Measurements from ENCODE around the gene DCDC2B. TPM values are rescaled to one million over a fixed set of nuclear protein-coding genes. Genes with fewer than 3 reads are reported as not detected.

Gene DCDC2B
- total RNA-seq, 1 experiment from 2014 or later: not detected

DNA sequence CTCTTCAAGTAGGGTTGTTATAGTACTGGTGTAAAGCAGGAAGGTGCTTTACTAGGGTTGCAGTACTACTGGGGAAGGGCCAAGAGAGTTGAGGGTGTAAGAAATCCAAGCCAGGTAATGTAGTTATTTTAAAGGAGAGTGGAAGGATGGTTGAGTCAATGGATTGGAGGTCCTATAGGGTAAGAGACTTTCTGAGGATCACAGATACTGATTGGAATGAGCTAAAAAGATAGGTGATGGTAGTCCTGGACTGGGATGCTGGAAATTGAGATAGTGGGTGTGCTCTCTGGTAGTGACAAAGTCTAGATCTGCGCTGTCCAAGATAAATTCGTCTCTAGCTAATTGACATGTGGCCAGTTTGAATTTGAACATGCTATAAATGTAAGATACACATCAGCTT is 22.4 kb upstream of the DCDC2B start:
- no peak overlapping the region for H3K4me3 Mint-ChIP-seq
- peak overlapping the region; percentile 64; the same call in 1 of the 2 replicates for H3K27ac Mint-ChIP-seq
- ChIA-PET CTCF (no interaction called here), POLR2A (no interaction called here)
- peaks cover 75% of the 10 kb centered on the region for H3K36me3 Mint-ChIP-seq
- peaks cover 2% of the 10 kb centered on the region for H3K4me1 Mint-ChIP-seq
- no peaks in the 10 kb centered on the region for H3K9me3 Mint-ChIP-seq
- ATAC-seq (no peak), DNase-seq (ENCODE audit: low spot score) (no peak)
- TF ChIP-seq, protein P1, sequence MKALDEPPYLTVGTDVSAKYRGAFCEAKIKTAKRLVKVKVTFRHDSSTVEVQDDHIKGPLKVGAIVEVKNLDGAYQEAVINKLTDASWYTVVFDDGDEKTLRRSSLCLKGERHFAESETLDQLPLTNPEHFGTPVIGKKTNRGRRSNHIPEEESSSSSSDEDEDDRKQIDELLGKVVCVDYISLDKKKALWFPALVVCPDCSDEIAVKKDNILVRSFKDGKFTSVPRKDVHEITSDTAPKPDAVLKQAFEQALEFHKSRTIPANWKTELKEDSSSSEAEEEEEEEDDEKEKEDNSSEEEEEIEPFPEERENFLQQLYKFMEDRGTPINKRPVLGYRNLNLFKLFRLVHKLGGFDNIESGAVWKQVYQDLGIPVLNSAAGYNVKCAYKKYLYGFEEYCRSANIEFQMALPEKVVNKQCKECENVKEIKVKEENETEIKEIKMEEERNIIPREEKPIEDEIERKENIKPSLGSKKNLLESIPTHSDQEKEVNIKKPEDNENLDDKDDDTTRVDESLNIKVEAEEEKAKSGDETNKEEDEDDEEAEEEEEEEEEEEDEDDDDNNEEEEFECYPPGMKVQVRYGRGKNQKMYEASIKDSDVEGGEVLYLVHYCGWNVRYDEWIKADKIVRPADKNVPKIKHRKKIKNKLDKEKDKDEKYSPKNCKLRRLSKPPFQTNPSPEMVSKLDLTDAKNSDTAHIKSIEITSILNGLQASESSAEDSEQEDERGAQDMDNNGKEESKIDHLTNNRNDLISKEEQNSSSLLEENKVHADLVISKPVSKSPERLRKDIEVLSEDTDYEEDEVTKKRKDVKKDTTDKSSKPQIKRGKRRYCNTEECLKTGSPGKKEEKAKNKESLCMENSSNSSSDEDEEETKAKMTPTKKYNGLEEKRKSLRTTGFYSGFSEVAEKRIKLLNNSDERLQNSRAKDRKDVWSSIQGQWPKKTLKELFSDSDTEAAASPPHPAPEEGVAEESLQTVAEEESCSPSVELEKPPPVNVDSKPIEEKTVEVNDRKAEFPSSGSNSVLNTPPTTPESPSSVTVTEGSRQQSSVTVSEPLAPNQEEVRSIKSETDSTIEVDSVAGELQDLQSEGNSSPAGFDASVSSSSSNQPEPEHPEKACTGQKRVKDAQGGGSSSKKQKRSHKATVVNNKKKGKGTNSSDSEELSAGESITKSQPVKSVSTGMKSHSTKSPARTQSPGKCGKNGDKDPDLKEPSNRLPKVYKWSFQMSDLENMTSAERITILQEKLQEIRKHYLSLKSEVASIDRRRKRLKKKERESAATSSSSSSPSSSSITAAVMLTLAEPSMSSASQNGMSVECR (CRISPR knock-in tag; IDR thresholded peaks at IDR 0.05; ENCODE audit: borderline replicate concordance): no peak
- TF ChIP-seq NR2C2 (CRISPR knock-in tag; IDR thresholded peaks at IDR 0.05) (no peak), SOX15 (CRISPR knock-in tag; IDR thresholded peaks at IDR 0.05) (no peak), ZNF671 (CRISPR knock-in tag; IDR thresholded peaks at IDR 0.05) (no peak), KAT7 (CRISPR knock-in tag; IDR thresholded peaks at IDR 0.05; ENCODE audit: borderline replicate concordance) (no peak), TP53 (CRISPR knock-in tag; IDR thresholded peaks at IDR 0.05) (no peak), OVOL2 (CRISPR knock-in tag; IDR thresholded peaks at IDR 0.05; ENCODE audit: borderline replicate concordance) (no peak), FOXK1 (CRISPR knock-in tag; IDR thresholded peaks at IDR 0.05) (no peak), HMGA2 (CRISPR knock-in tag; IDR thresholded peaks at IDR 0.05) (no peak), SMAD3 (CRISPR knock-in tag; IDR thresholded peaks at IDR 0.05; ENCODE audit: borderline replicate concordance) (no peak)
- TF ChIP-seq, protein P2, sequence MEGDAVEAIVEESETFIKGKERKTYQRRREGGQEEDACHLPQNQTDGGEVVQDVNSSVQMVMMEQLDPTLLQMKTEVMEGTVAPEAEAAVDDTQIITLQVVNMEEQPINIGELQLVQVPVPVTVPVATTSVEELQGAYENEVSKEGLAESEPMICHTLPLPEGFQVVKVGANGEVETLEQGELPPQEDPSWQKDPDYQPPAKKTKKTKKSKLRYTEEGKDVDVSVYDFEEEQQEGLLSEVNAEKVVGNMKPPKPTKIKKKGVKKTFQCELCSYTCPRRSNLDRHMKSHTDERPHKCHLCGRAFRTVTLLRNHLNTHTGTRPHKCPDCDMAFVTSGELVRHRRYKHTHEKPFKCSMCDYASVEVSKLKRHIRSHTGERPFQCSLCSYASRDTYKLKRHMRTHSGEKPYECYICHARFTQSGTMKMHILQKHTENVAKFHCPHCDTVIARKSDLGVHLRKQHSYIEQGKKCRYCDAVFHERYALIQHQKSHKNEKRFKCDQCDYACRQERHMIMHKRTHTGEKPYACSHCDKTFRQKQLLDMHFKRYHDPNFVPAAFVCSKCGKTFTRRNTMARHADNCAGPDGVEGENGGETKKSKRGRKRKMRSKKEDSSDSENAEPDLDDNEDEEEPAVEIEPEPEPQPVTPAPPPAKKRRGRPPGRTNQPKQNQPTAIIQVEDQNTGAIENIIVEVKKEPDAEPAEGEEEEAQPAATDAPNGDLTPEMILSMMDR (IDR thresholded peaks at IDR 0.05): no peak
- TF ChIP-seq, protein P3, sequence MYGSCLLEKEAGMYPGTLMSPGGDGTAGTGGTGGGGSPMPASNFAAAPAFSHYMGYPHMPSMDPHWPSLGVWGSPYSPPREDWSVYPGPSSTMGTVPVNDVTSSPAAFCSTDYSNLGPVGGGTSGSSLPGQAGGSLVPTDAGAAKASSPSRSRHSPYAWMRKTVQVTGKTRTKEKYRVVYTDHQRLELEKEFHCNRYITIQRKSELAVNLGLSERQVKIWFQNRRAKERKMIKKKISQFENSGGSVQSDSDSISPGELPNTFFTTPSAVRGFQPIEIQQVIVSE (CRISPR knock-in tag; IDR thresholded peaks at IDR 0.05; ENCODE audit: borderline replicate concordance): no peak
- TF ChIP-seq, protein P4, sequence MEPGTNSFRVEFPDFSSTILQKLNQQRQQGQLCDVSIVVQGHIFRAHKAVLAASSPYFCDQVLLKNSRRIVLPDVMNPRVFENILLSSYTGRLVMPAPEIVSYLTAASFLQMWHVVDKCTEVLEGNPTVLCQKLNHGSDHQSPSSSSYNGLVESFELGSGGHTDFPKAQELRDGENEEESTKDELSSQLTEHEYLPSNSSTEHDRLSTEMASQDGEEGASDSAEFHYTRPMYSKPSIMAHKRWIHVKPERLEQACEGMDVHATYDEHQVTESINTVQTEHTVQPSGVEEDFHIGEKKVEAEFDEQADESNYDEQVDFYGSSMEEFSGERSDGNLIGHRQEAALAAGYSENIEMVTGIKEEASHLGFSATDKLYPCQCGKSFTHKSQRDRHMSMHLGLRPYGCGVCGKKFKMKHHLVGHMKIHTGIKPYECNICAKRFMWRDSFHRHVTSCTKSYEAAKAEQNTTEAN (CRISPR knock-in tag; IDR thresholded peaks at IDR 0.05): no peak
- TF ChIP-seq, protein P5, sequence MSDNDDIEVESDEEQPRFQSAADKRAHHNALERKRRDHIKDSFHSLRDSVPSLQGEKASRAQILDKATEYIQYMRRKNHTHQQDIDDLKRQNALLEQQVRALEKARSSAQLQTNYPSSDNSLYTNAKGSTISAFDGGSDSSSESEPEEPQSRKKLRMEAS (CRISPR knock-in tag; IDR thresholded peaks at IDR 0.05): no peak
- TF ChIP-seq, protein P6, sequence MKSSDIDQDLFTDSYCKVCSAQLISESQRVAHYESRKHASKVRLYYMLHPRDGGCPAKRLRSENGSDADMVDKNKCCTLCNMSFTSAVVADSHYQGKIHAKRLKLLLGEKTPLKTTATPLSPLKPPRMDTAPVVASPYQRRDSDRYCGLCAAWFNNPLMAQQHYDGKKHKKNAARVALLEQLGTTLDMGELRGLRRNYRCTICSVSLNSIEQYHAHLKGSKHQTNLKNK (CRISPR knock-in tag; IDR thresholded peaks at IDR 0.05): no peak
- TF ChIP-seq, protein P7, sequence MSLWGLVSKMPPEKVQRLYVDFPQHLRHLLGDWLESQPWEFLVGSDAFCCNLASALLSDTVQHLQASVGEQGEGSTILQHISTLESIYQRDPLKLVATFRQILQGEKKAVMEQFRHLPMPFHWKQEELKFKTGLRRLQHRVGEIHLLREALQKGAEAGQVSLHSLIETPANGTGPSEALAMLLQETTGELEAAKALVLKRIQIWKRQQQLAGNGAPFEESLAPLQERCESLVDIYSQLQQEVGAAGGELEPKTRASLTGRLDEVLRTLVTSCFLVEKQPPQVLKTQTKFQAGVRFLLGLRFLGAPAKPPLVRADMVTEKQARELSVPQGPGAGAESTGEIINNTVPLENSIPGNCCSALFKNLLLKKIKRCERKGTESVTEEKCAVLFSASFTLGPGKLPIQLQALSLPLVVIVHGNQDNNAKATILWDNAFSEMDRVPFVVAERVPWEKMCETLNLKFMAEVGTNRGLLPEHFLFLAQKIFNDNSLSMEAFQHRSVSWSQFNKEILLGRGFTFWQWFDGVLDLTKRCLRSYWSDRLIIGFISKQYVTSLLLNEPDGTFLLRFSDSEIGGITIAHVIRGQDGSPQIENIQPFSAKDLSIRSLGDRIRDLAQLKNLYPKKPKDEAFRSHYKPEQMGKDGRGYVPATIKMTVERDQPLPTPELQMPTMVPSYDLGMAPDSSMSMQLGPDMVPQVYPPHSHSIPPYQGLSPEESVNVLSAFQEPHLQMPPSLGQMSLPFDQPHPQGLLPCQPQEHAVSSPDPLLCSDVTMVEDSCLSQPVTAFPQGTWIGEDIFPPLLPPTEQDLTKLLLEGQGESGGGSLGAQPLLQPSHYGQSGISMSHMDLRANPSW (CRISPR knock-in tag; conservative IDR thresholded peaks at IDR 0.05; ENCODE audit: low read depth): no peak
- no peaks in the 10 kb centered on the region for H3K27me3 Mint-ChIP-seq (ENCODE audit: low read depth)
